H1 (cell line): ENCODE measurements around the gene DEAF1. TPM values are rescaled to one million over a fixed set of nuclear protein-coding genes. Genes with fewer than 3 reads are reported as not detected.

Experiments
- POU5F1 ChIP-seq: IDR thresholded peaks from 2 replicates; pipeline ENCODE4 v1.6.1; 2011; ENCODE audit warnings: low read depth, mild to moderate bottlenecking, low read length, moderate library complexity
- polyA plus RNA-seq, 7 experiments: library from polyadenylated mRNA; depleted of rRNA in 3 of 7; stranded (reverse) in 5 of 7; unstranded in 2 of 7; fragments of >200 nt in 5 of 7; fragments of 200-250 nt in 2 of 7; gene quantifications; 1 replicate in 5 of 7; 2 replicates in 1 of 7; 4 replicates in 1 of 7; pipeline versions ENCODE4 v1.2.1 to v1.2.3, GENCODE V29; 2011 to 2013; ENCODE audit warnings: missing spikeins in 2 of 7, mixed read lengths in 2 of 7
- total RNA-seq: library from RNA; stranded (reverse); fragmentation: NEBNext Ultra II Directional; extraction: Animal tissue kit (Norgen Biotek cat#: 25700); gene quantifications from 2 replicates; pipeline ENCODE4 v1.2.1, GENCODE V29; 2021

Gene DEAF1
- total and polyA plus RNA-seq, 2 of the 8 experiments (the other 6 are each of a cell fraction or from before 2014, with no cell fraction given), result 47.3 to 58.4 TPM

GRCh38 chr11:595400-595799 is 99.6 kb downstream of the DEAF1 start (continued):
- TF ChIP-seq POU5F1, result no peak

Other genes starting within 250 kb of the DEAF1 start
- gene PTDSS2, start 244.9 kb downstream of the DEAF1 start, total RNA-seq, result 48.7 and 52.4 TPM in 2 replicates
- gene PTDSS2, start 244.9 kb downstream of the DEAF1 start, polyA plus RNA-seq (2011; rRNA removed), result 68.2 and 108 TPM in 2 replicates
- 49.8 and 53.4 TPM in 2 replicates for gene RNH1, start 188.0 kb downstream of the DEAF1 start, total RNA-seq
- 48.7 and 86.4 TPM in 2 replicates for gene RNH1, start 188.0 kb downstream of the DEAF1 start, polyA plus RNA-seq (2011; rRNA removed)
- gene HRAS, start 159.6 kb downstream of the DEAF1 start, total RNA-seq, result 54.7 and 60.9 TPM in 2 replicates
- 44.3 and 63.4 TPM in 2 replicates for gene HRAS, start 159.6 kb downstream of the DEAF1 start, polyA plus RNA-seq (2011; rRNA removed)
- 1.9 and 2.1 TPM in 2 replicates for gene LRRC56, start 157.7 kb downstream of the DEAF1 start, total RNA-seq
- 0.94 and 1.6 TPM in 2 replicates for gene LRRC56, start 157.7 kb downstream of the DEAF1 start, polyA plus RNA-seq (2011; rRNA removed)
- gene LMNTD2, start 134.5 kb downstream of the DEAF1 start, total RNA-seq, result 2.6 and 3.1 TPM in 2 replicates
- gene LMNTD2, start 134.5 kb downstream of the DEAF1 start, polyA plus RNA-seq (2011; rRNA removed), result 1.6 and 3.6 TPM in 2 replicates
- 20.6 and 22.3 TPM in 2 replicates for gene RASSF7, start 134.3 kb downstream of the DEAF1 start, total RNA-seq
- gene RASSF7, start 134.3 kb downstream of the DEAF1 start, polyA plus RNA-seq (2011; rRNA removed), result 43.9 and 60.6 TPM in 2 replicates
- gene PHRF1, start 118.8 kb downstream of the DEAF1 start, total RNA-seq, result 37.3 and 39.8 TPM in 2 replicates
- 13.4 and 21.8 TPM in 2 replicates for gene PHRF1, start 118.8 kb downstream of the DEAF1 start, polyA plus RNA-seq (2011; rRNA removed)
- gene IRF7, start 79.3 kb downstream of the DEAF1 start, total RNA-seq, result 9.4 and 9.6 TPM in 2 replicates
- 9.1 and 12.8 TPM in 2 replicates for gene IRF7, start 79.3 kb downstream of the DEAF1 start, polyA plus RNA-seq (2011; rRNA removed)
- gene CDHR5, start 70.3 kb downstream of the DEAF1 start, total RNA-seq, result 0.11 TPM in 1 of 2 replicates, not detected in the other
- gene CDHR5, start 70.3 kb downstream of the DEAF1 start, polyA plus RNA-seq (2011; rRNA removed), result 0.02 TPM in 1 of 2 replicates, not detected in the other
- gene SCT, start 68.0 kb downstream of the DEAF1 start, total RNA-seq, result 2.0 and 2.2 TPM in 2 replicates
- 1.7 and 3.7 TPM in 2 replicates for gene SCT, start 68.0 kb downstream of the DEAF1 start, polyA plus RNA-seq (2011; rRNA removed)
- 3.3 and 3.4 TPM in 2 replicates for gene DRD4, start 58.0 kb downstream of the DEAF1 start, total RNA-seq
- gene DRD4, start 58.0 kb downstream of the DEAF1 start, polyA plus RNA-seq (2011; rRNA removed), result 4.9 and 9.7 TPM in 2 replicates
- 7.3 and 8.0 TPM in 2 replicates for gene TMEM80, start 594 bp upstream of the DEAF1 start, total RNA-seq
- 16.3 and 21.4 TPM in 2 replicates for gene TMEM80, start 594 bp upstream of the DEAF1 start, polyA plus RNA-seq (2011; rRNA removed)
- gene EPS8L2, start 11.0 kb upstream of the DEAF1 start, total RNA-seq, result 38.5 and 44.3 TPM in 2 replicates
- 57.0 and 65.3 TPM in 2 replicates for gene EPS8L2, start 11.0 kb upstream of the DEAF1 start, polyA plus RNA-seq (2011; rRNA removed)
- gene TALDO1, start 52.2 kb upstream of the DEAF1 start, total RNA-seq, result 302 and 308 TPM in 2 replicates
- gene TALDO1, start 52.2 kb upstream of the DEAF1 start, polyA plus RNA-seq (2011; rRNA removed), result 265 and 293 TPM in 2 replicates
- 47.5 and 54.9 TPM in 2 replicates for gene GATD1, start 82.3 kb upstream of the DEAF1 start, total RNA-seq
- gene GATD1, start 82.3 kb upstream of the DEAF1 start, polyA plus RNA-seq (2011; rRNA removed), result 54.8 and 101 TPM in 2 replicates
- 5.0 and 5.7 TPM in 2 replicates for gene CEND1, start 94.9 kb upstream of the DEAF1 start, total RNA-seq
- gene CEND1, start 94.9 kb upstream of the DEAF1 start, polyA plus RNA-seq (2011; rRNA removed), result 0.82 and 1.3 TPM in 2 replicates
- gene SLC25A22, start 103.1 kb upstream of the DEAF1 start, total RNA-seq, result 48.0 and 54.3 TPM in 2 replicates
- 31.5 and 52.0 TPM in 2 replicates for gene SLC25A22, start 103.1 kb upstream of the DEAF1 start, polyA plus RNA-seq (2011; rRNA removed)
- gene PIDD1, start 110.0 kb upstream of the DEAF1 start, total RNA-seq, result 18.9 and 24.9 TPM in 2 replicates
- gene PIDD1, start 110.0 kb upstream of the DEAF1 start, polyA plus RNA-seq (2011; rRNA removed), result 26.1 and 51.4 TPM in 2 replicates
- gene RPLP2, start 114.7 kb upstream of the DEAF1 start, total RNA-seq, result 2,084 and 2,106 TPM in 2 replicates
- gene RPLP2, start 114.7 kb upstream of the DEAF1 start, polyA plus RNA-seq (2011; rRNA removed), result 1,789 and 2,639 TPM in 2 replicates
- 62.1 and 62.2 TPM in 2 replicates for gene PNPLA2, start 123.7 kb upstream of the DEAF1 start, total RNA-seq
- gene PNPLA2, start 123.7 kb upstream of the DEAF1 start, polyA plus RNA-seq (2011; rRNA removed), result 30.9 and 63.7 TPM in 2 replicates
- gene CRACR2B, start 132.7 kb upstream of the DEAF1 start, total RNA-seq, result 26.4 and 29.3 TPM in 2 replicates
- 18.2 and 34.9 TPM in 2 replicates for gene CRACR2B, start 132.7 kb upstream of the DEAF1 start, polyA plus RNA-seq (2011; rRNA removed)
- 93.4 and 101 TPM in 2 replicates for gene CD151, start 137.7 kb upstream of the DEAF1 start, total RNA-seq
- 212 and 257 TPM in 2 replicates for gene CD151, start 137.7 kb upstream of the DEAF1 start, polyA plus RNA-seq (2011; rRNA removed)
- 151 and 167 TPM in 2 replicates for gene POLR2L, start 147.3 kb upstream of the DEAF1 start, total RNA-seq
- gene POLR2L, start 147.3 kb upstream of the DEAF1 start, polyA plus RNA-seq (2011; rRNA removed), result 140 and 142 TPM in 2 replicates
- gene TSPAN4, start 147.6 kb upstream of the DEAF1 start, total RNA-seq, result 74.1 and 75.8 TPM in 2 replicates
- gene TSPAN4, start 147.6 kb upstream of the DEAF1 start, polyA plus RNA-seq (2011; rRNA removed), result 145 and 217 TPM in 2 replicates
- 78.9 and 81.2 TPM in 2 replicates for gene CHID1, start 215.6 kb upstream of the DEAF1 start, total RNA-seq
- gene CHID1, start 215.6 kb upstream of the DEAF1 start, polyA plus RNA-seq (2011; rRNA removed), result 88.5 and 114 TPM in 2 replicates
- gene AP2A2, start 230.6 kb upstream of the DEAF1 start, total RNA-seq, result 50.0 and 56.3 TPM in 2 replicates
- 65.0 and 70.0 TPM in 2 replicates for gene AP2A2, start 230.6 kb upstream of the DEAF1 start, polyA plus RNA-seq (2011; rRNA removed)